H9 (cell line): Measurements from ENCODE around the gene TAGLN2. TPM values are rescaled to one million over a fixed set of nuclear protein-coding genes. Genes with fewer than 3 reads are reported as not detected.

Experiments
- DNase-seq: peaks from one replicate; pipeline ENCODE4 v3.0.0-alpha.2; 2017
- H2AFZ ChIP-seq: one replicate; pipeline ENCODE4 v1.6.1; 2013; ENCODE audit warnings: mild to moderate bottlenecking, low read length, control low read depth, moderate library complexity
- H2AK5ac ChIP-seq: 2 replicates; pipeline ENCODE4 v1.6.1; 2013; ENCODE audit warnings: low read length, control low read depth, mixed read lengths; ENCODE audit not compliant: insufficient read length
- H2BK120ac ChIP-seq: one replicate; pipeline ENCODE4 v1.6.1; 2013; ENCODE audit warnings: low read depth, mild to moderate bottlenecking, low read length, control low read depth, inconsistent platforms; ENCODE audit not compliant: poor library complexity, severe bottlenecking
- H2BK12ac ChIP-seq: 2 replicates; pipeline ENCODE4 v1.6.1; 2013; ENCODE audit warnings: low read length, control low read depth, mixed read lengths, low read depth; ENCODE audit not compliant: insufficient read length
- H2BK15ac ChIP-seq: 2 replicates; pipeline ENCODE4 v1.6.1; 2013; ENCODE audit warnings: low read depth, low read length, control low read depth
- H2BK20ac ChIP-seq: one replicate; pipeline ENCODE4 v1.6.1; 2013; ENCODE audit warnings: low read depth, mild to moderate bottlenecking, low read length, control low read depth, inconsistent platforms; ENCODE audit not compliant: poor library complexity, severe bottlenecking
- H2BK5ac ChIP-seq: 2 replicates; pipeline ENCODE4 v1.6.1; 2013; ENCODE audit warnings: low read length, control low read depth, mixed read lengths; ENCODE audit not compliant: insufficient read length
- H3K14ac ChIP-seq: 2 replicates; pipeline ENCODE4 v1.6.1; 2013; ENCODE audit warnings: low read length, control low read depth; ENCODE audit not compliant: insufficient read depth
- H3K18ac ChIP-seq: 2 replicates; pipeline ENCODE4 v1.6.1; 2013; ENCODE audit warnings: low read depth, mild to moderate bottlenecking, mixed read lengths, low read length, control low read depth; ENCODE audit not compliant: insufficient read length
- H3K23ac ChIP-seq: 2 replicates; pipeline ENCODE4 v1.6.1; 2013; ENCODE audit warnings: low read length, control low read depth, mixed read lengths, low read depth; ENCODE audit not compliant: insufficient read length
- H3K23me2 ChIP-seq: 2 replicates; pipeline ENCODE4 v1.6.1; 2013; ENCODE audit warnings: low read depth, mild to moderate bottlenecking, mixed read lengths, low read length, control low read depth; ENCODE audit not compliant: insufficient read length, poor library complexity, severe bottlenecking
- H3K27ac ChIP-seq: 2 replicates; pipeline ENCODE4 v1.5.1; 2013; ENCODE audit warnings: low read length, control low read depth, mixed read lengths, low read depth; ENCODE audit not compliant: insufficient read length
- H3K27me3 ChIP-seq: 2 replicates; pipeline ENCODE4 v1.6.1; 2013; ENCODE audit warnings: low read length, control low read depth, inconsistent platforms; ENCODE audit not compliant: insufficient read depth
- H3K4ac ChIP-seq: 2 replicates; pipeline ENCODE4 v1.6.1; 2013; ENCODE audit warnings: low read depth, mild to moderate bottlenecking, control low read depth, inconsistent platforms, low read length, moderate library complexity
- H3K4me1 ChIP-seq: 2 replicates; pipeline ENCODE4 v1.6.1; 2013; ENCODE audit warnings: low read length, control low read depth, inconsistent platforms; ENCODE audit not compliant: insufficient read depth
- H3K4me2 ChIP-seq: 2 replicates; pipeline ENCODE4 v1.6.1; 2013; ENCODE audit warnings: low read length, control low read depth, mixed read lengths; ENCODE audit not compliant: insufficient read length, insufficient read depth
- H3K56ac ChIP-seq: 2 replicates; pipeline ENCODE4 v1.6.1; 2013; ENCODE audit warnings: low read depth, mild to moderate bottlenecking, mixed read lengths, low read length, control low read depth; ENCODE audit not compliant: insufficient read length
- H3K79me1 ChIP-seq: 2 replicates; pipeline ENCODE4 v1.6.1; 2013; ENCODE audit warnings: low read depth, mild to moderate bottlenecking, moderate library complexity, low read length, control low read depth, inconsistent platforms; ENCODE audit not compliant: insufficient read depth, poor library complexity, severe bottlenecking
- H3K79me2 ChIP-seq: 2 replicates; pipeline ENCODE4 v1.6.1; 2013; ENCODE audit warnings: low read length, control low read depth, inconsistent platforms; ENCODE audit not compliant: insufficient read depth
- H3K9ac ChIP-seq: 2 replicates; pipeline ENCODE4 v1.6.1; 2013; ENCODE audit warnings: low read length, control low read depth, mixed read lengths; ENCODE audit not compliant: insufficient read length; ENCODE audit errors: extremely low read depth
- H3K9me3 ChIP-seq: one replicate; pipeline ENCODE4 v1.6.1; 2013; ENCODE audit warnings: low read depth, low read length, inconsistent platforms; ENCODE audit not compliant: control insufficient read depth
- H3T11ph ChIP-seq: one replicate; pipeline ENCODE4 v1.6.1; 2013; ENCODE audit warnings: mild to moderate bottlenecking, low read length, control low read depth, inconsistent platforms
- H4K20me1 ChIP-seq: one replicate; pipeline ENCODE4 v1.6.1; 2013; ENCODE audit not compliant: control insufficient read depth, insufficient read length, insufficient read depth
- H4K5ac ChIP-seq: 2 replicates; pipeline ENCODE4 v1.6.1; 2013; ENCODE audit warnings: low read depth, mild to moderate bottlenecking, mixed read lengths, low read length, control low read depth; ENCODE audit not compliant: insufficient read length
- H4K8ac ChIP-seq: replicated peaks from 2 replicates; pipeline ENCODE4 v1.6.1; 2013; ENCODE audit warnings: low read length, control low read depth, mixed read lengths, low read depth; ENCODE audit not compliant: insufficient read length
- H4K91ac ChIP-seq: 2 replicates; pipeline ENCODE4 v1.6.1; 2013; ENCODE audit warnings: low read depth, mild to moderate bottlenecking, moderate library complexity, mixed read lengths, low read length, control low read depth; ENCODE audit not compliant: insufficient read length
- H3K27ac Mint-ChIP-seq, 3 experiments: 2 replicates in 2 of 3; 3 replicates in 1 of 3; pipeline ENCODE4 v1.8.0; 2020 to 2021; ENCODE audit warnings: mixed read lengths in 3 of 3, mild to moderate bottlenecking in 1 of 3, moderate library complexity in 1 of 3
- H3K27me3 Mint-ChIP-seq: 2 replicates; pipeline ENCODE4 v1.8.0; 2021; ENCODE audit warnings: low read depth, mild to moderate bottlenecking, moderate library complexity, mixed read lengths
- H3K36me3 Mint-ChIP-seq, 3 experiments: 2 replicates in 2 of 3; 3 replicates in 1 of 3; pipeline ENCODE4 v1.8.0; 2020 to 2021; ENCODE audit warnings: low read depth in 3 of 3, mixed read lengths in 3 of 3; ENCODE audit not compliant: insufficient read depth in 1 of 3
- H3K4me1 Mint-ChIP-seq, 2 experiments: 2 replicates each; pipeline ENCODE4 v1.8.0; 2020; ENCODE audit warnings: mixed read lengths in 2 of 2
- H3K4me3 Mint-ChIP-seq, 2 experiments: 2 replicates in 1 of 2; 3 replicates in 1 of 2; pipeline ENCODE4 v1.8.0; 2020 to 2021; ENCODE audit warnings: mild to moderate bottlenecking in 2 of 2, mixed read lengths in 2 of 2, moderate library complexity in 1 of 2
- H3K9me3 Mint-ChIP-seq, 2 experiments: 2 replicates in 1 of 2; 3 replicates in 1 of 2; pipeline ENCODE4 v1.8.0; 2020; ENCODE audit warnings: mild to moderate bottlenecking in 2 of 2, mixed read lengths in 2 of 2, moderate library complexity in 1 of 2
- WGBS: extraction: QIAGEN DNeasy Blood & Tissue Kit; methylation state at CpG from one replicate; pipeline ENCODE4 v1.1.7; 2013; ENCODE audit warnings: missing lambda C conversion rate, low lambda C conversion rate, mixed read lengths; ENCODE audit not compliant: insufficient read length; ENCODE audit errors: extremely low coverage; 5-methylcytosine and 5-hydroxymethylcytosine counted together
- total RNA-seq: library from RNA; stranded (reverse); gene quantifications from 2 replicates; pipeline ENCODE4 v1.2.1, GENCODE V29; 2021
- TF ChIP-seq, protein P1 (sequence below): fragments of 200-600 bp; sonication (generic); conservative IDR thresholded peaks from 3 replicates; pipeline ENCODE4 v1.8.0; 2021; ENCODE audit warnings: antibody characterized with exemption, mild to moderate bottlenecking

Gene TAGLN2
- total RNA-seq, 1 experiment from 2014 or later = 76.7 TPM

DNA sequence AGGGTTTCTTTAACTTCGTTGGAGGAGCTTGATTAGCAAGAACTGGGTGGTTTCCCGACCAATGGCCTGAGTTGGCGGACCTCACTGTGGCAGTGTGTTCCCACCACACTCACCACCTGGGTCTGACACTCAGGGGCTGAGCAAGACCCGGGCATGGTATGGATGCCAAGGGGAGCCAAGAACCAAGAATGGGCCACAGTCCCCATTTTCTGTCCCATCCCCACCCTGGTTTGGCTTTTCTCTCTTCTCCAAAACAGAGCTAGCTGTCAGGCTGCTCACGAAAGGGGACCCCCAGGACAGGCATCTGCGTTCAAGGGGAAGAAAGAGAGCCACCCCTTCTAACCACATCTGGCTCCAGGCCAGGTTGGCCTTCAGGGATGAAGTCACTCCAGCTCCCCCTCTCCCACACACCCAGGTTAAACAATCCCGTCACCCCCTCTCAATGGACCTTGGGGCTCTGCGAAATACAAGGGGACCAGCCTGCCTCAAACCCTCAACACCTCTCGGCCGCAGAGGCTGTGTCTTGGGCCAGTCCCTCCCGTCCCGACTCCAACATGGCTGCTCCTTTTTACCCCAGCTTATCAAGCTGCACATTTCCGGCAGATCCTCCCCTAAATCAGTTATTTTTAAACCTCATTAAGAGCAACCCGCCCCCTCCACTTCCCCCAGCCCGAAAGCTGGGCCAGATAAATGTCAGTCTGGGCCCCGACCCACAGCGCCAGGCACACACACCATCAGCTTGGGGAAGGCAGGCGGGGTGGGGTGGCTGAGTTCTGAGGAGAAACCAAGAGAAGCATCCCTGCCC lies 3.4 kb downstream of the TAGLN2 start:
- no peak overlapping the region for H3K4me3 Mint-ChIP-seq
- H3K18ac ChIP-seq = no peak overlapping the region
- no peak overlapping the region; the same call in 1 of the 2 replicates for H3K4ac ChIP-seq
- no peak overlapping the region for H3K23ac ChIP-seq
- H2AK5ac ChIP-seq = no peak overlapping the region
- no peak overlapping the region for H2BK12ac ChIP-seq
- H3K27ac Mint-ChIP-seq = no peak overlapping the region
- TF ChIP-seq, protein P1, sequence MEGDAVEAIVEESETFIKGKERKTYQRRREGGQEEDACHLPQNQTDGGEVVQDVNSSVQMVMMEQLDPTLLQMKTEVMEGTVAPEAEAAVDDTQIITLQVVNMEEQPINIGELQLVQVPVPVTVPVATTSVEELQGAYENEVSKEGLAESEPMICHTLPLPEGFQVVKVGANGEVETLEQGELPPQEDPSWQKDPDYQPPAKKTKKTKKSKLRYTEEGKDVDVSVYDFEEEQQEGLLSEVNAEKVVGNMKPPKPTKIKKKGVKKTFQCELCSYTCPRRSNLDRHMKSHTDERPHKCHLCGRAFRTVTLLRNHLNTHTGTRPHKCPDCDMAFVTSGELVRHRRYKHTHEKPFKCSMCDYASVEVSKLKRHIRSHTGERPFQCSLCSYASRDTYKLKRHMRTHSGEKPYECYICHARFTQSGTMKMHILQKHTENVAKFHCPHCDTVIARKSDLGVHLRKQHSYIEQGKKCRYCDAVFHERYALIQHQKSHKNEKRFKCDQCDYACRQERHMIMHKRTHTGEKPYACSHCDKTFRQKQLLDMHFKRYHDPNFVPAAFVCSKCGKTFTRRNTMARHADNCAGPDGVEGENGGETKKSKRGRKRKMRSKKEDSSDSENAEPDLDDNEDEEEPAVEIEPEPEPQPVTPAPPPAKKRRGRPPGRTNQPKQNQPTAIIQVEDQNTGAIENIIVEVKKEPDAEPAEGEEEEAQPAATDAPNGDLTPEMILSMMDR = no peak
- no peak overlapping the region for H3K56ac ChIP-seq
- WGBS = no CpG with 5 or more reads among the region's 18 CpGs
- H3K79me1 ChIP-seq = no peaks in the 10 kb centered on the region
- H2BK15ac ChIP-seq = no peak overlapping the region
- H3K9ac ChIP-seq = no peak overlapping the region
- H3K4me1 ChIP-seq = no peaks in the 10 kb centered on the region; the same call in 1 of the 2 replicates
- no peak overlapping the region for H3T11ph ChIP-seq
- peaks cover 36 to 40% of the 10 kb centered on the region in 2 experiments for H3K4me1 Mint-ChIP-seq
- H4K20me1 ChIP-seq = no peaks in the 10 kb centered on the region
- no peak overlapping the region for H3K4me2 ChIP-seq
- H3K9me3 Mint-ChIP-seq = no peaks in the 10 kb centered on the region; a peak in 1 of 5 replicates
- DNase-seq = no peak
- H3K9me3 ChIP-seq = no peaks in the 10 kb centered on the region
- no peak overlapping the region for H2BK5ac ChIP-seq
- peaks cover 1 to 38% (median 22%) of the 10 kb centered on the region in 3 experiments; a peak in 6 of 7 replicates for H3K36me3 Mint-ChIP-seq
- no peak overlapping the region; the same call in 1 of the 2 replicates for H3K14ac ChIP-seq
- peaks cover 12% of the 10 kb centered on the region for H3K27me3 Mint-ChIP-seq
- H3K79me2 ChIP-seq = no peaks in the 10 kb centered on the region
- H4K5ac ChIP-seq = no peak overlapping the region
- H3K27ac ChIP-seq = no peak overlapping the region
- H2BK20ac ChIP-seq = no peak overlapping the region
- H2BK120ac ChIP-seq = no peak overlapping the region
- peak overlapping the region; percentile 11 for H4K91ac ChIP-seq
- no peaks in the 10 kb centered on the region for H3K27me3 ChIP-seq
- H3K23me2 ChIP-seq = peaks cover 17% of the 10 kb centered on the region
- no peak overlapping the region for H2AFZ ChIP-seq
- no peak overlapping the region for H4K8ac ChIP-seq
